Activated T-helper 9 cell treated with anti-CD3 and anti-CD28 coated beads, Interleukin-2, amount 50 U/mL, for 16 hours (primary cell): Measurements from ENCODE around the gene DHRSX.
"Not testable (repeated sequence)": the region's sequence is repeated elsewhere in the genome, so short reads cannot be mapped to it uniquely, and the experiment has no call there.

ENCODE experiments used
- DNase-seq: peaks from one replicate; pipeline ENCODE4 v3.0.0-alpha.2; 2020; ENCODE audit warnings: low read depth

Gene DHRSX

DNA sequence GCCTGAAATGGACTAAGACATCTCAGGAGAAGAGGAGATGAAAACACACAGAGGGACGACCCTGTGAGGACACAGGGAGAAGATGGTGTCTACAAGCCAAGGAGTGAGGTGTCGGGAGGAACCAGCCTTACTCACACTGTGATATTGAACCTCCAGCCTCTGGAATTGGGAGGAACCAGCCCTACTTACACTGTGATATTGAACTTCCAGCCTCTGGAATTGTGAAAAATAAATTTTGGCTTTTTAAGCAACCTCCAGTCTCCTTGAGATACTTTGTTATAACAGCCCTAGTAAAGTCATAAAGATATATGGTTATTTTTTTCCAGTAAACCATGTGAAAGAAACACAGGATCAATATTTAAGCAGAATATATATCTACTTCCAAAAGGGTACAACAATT lies 76.5 kb downstream of the DHRSX start:
- DNase-seq = no peak

- DNase-seq = no peak
Observed at GRCh38 chrX:2423899-2424298, 76.9 kb downstream of the DHRSX start.

DNA sequence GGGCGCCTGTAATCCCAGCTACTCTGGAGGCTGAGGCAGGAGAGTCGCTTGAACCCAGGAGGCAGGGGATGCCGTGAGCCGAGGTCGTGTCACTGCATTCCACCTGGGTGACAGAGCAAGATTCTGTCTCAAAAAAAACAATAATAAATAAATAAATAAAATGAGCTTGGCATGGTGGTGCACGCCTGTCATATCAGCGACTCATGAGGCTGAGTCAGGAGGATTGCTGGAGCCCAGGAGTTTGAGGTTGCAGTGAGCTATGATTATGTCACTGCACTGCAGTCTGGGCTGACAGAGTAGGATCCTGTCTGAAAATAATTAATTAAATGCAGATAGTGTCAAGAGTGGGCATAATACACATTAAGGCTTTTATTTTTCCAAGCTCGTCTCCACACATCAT lies 77.5 kb downstream of the DHRSX start:
- no peak for DNase-seq

GRCh38 chrX:2419418-2419817 lies 81.4 kb downstream of the DHRSX start:
- not testable (repeated sequence) for DNase-seq

DNA sequence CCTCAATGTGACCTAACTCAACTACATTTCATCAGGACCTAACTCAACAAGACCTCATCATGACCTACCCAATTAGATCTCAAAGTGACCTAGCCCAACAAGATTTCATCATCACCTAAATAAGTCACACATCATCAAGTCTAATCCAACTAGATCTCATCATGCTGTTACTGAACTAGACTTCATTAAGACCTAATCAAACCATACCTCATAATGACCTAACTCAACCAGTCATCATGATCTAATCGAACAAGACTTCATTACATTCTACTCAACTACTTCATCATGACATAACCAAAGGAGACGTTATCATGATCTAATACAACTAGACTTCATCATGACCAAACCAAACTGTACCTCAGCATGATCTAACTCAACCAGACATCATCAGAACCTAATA lies 82.8 kb downstream of the DHRSX start:
- DNase-seq = no peak

- DNase-seq = no peak
Observed at GRCh38 chrX:2416851-2417604, 83.7 kb downstream of the DHRSX start.

GRCh38 chrX:2414384-2414783 lies 86.4 kb downstream of the DHRSX start:
- no peak for DNase-seq

DNA sequence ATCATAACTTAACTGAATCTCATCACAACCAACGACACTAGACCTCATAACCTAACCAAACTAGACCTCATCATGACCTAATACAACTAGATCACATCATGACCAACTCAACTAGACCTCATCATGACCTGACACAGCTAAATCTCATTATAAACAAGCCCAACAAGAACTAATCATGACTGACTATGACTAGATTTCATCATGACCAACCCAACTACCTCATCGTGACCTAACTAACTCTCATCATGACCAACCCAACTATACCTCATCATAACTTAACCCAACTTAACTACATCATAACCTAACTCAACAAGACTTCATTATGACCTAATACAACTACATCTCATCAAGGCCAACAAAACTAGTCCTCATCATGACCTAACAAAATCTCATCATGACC lies 86.8 kb downstream of the DHRSX start:
- no peak for DNase-seq

DNA sequence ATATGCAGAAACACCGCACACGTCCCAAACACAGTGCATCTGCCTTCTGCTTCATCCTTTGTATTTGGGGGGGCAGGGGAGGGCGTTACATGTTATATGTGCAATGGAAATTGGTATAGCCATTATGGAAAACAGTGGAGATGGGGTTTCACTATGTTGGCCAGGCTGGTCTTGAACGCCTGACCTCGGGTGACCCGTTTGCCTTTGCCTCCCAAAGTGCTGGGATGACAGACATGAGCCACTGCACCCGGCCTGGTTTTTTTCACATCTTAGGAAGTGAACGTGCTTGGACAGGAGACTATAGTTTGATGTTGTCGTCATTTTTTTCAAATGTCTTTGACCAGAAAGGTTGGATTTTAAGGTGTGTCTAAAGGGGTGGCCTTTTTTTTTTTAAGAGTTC lies 88.6 kb downstream of the DHRSX start:
- no peak for DNase-seq

DNA sequence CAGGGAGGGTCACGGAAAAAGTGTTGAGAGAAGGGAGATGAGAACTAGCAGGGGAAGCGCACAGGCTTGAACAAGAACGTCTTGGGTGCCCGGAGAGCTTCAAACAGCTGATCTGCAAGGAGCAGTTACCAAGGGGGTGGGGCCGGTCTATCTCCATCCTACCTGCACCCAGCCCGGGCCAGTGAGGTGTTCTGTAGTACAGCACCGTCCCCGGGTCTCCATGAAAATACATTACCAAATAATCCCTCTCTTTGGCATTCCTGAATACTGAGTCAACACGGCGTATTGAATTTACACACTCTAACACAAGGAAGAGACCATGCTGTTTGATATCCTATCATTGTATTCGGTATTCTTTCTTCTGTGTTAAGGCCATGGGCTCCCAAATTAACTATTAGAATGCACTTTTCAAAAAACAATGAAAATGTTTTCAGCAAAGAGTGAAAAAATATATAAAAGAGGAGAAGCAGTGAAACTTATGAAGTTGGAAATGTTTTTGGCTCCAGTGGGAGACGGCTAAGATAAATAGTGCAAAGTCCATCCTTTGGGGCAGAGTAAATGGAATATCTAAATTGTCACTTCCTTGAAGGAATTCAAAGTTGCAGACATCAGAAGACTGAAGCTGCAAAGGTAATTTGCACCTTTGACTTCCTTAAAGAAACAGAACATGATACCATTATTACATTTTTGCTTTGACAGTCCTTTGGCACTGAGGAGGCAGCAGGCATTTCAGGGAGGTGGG lies 90.3 kb downstream of the DHRSX start:
- no peak for DNase-seq

GRCh38 chrX:2409796-2410195 lies 91.0 kb downstream of the DHRSX start:
- no peak for DNase-seq

GRCh38 chrX:2408856-2409255 lies 91.9 kb downstream of the DHRSX start:
- no peak for DNase-seq

DNA sequence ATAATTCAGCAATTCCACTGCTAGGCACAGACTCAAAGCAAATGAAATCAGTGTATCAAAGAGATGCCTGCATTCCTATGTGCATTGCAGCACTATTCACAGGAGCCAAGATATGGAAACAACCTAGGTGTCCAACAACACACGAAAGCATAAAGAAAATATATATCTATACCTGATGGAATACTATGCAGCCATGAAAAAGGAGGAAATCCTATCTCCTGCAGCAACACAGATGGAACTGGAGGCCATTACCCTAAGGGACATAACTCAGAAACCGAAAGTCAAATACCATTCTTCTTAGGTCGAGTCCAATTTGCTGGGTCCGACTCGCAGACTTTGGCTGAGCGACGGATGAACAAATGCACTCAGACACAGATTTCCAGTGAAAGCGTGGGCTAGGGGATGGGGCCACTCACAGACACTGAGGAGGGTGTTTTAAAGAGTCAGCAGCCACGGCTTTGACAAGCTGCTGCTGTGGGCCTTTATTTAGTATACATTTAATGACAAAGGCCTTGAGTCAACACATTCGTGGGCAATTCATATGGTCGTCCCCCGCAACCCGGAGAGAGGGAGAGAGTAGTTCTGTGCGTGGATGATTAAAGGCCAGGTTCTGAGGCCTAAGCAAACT lies 93.8 kb downstream of the DHRSX start:
- DNase-seq = no peak

GRCh38 chrX:2404776-2405175 lies 96.0 kb downstream of the DHRSX start:
- DNase-seq = no peak

DNA sequence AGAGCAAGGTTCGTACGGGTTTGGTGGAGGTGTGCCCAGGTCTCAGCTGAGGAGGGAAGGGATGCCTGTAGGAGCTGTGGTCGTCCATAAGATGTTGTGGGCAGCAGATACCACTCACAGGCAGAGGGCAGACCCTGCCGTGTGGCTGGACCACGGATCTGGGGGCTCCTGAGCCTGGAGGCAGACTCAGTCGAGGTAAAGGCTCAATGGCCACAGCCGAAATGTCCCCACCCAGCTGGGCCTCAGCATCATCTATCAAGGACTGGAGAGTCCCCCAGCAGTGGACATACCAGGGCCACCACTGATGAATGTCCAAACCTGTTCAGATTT lies 98.5 kb downstream of the DHRSX start:
- no peak for DNase-seq

DNA sequence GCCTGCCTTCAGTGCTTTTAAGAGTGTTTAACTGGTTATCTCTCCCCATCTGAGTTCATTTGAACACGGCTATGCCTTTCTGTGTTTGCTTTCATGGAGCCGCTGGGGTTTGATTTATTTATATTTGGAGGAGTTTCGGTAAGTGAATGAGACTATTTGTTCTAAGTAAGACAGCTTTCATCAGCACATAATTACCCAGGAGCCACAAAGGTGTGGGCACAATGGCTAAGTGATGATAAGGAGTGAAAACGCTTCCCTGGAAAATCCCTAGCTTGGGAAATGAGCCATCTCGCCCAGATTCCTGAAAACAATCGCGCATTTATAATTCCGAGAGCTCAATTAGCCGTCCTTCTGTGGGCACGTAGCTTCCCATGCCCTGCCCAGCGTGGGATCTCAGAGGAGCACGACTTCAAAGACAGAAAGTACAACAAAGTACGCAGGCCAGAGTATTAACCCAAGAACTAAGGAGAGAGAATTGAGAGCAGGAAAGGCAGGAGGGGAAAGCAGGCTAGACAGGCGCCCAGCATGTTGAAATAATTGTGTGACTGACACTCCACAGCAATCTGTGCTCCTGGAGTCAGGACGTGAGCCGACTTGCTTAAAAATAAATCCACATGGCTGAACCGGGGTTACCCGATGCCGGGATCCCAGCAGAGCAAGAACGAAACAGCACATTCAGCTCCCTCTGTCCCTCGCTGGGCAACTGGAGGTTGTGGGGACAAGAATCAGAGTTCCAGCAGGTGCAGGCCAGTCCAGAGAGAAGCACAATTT lies 99.0 kb downstream of the DHRSX start:
- DNase-seq = no peak

DNA sequence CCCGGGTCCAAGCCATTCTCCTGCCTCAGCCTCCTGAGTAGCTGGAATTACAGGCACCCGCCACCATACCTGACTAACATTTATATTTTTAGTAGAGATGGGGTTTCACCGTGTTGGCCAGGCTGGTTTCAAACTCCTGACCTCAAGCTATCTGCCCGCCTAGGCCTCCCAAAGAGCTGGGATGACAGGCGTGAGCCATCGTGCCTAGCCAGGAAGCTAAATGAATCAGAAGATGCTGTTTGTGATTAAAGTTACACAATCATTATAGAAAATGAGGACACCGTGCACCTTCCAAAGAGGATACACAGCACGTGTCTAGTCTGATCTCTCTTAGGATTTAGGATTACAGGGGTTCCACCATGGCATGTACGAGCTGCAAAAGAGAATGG lies 99.6 kb downstream of the DHRSX start:
- no peak for DNase-seq

GRCh38 chrX:2398064-2398656 lies 102.6 kb downstream of the DHRSX start:
- DNase-seq = no peak

- no peak for DNase-seq
Observed at GRCh38 chrX:2397229-2398063, 103.3 kb downstream of the DHRSX start.

DNA sequence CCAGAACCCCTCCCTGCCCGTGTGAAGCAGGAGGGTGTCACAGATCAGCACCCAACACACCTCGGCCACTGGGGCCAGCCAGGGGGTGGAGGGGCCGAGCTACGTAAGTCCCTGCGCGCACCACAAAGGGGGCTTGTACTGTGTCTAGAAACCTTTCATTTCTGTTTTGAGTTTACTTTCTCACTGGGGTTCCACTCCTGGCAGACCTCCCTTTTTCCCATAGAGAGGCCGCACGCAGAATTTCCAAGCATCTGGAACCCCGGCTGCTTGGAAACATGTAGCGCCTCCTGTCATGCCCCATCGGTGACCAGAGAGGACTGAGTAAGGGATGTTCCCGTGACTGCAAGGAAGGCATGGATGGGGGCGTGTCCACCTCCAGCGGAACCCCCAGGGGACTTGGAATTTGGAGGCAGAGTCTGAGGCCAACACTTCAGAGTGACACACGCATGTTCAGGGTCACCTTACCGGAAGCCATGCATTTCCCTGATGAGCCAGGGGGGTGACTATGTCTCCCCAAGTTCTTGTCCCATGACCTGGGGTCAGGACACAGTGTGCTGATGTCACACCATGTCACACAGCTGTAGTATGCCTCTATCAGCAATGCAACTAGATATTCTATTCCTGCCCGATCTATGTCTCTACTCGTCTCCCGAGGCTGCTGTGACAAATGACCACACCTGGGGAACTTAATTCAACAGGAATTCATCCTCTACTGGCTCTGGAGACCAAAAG lies 105.3 kb downstream of the DHRSX start:
- no peak for DNase-seq
